Measurements from ENCODE around the gene ABR.

- TF ChIP-seq POLR2A (IDR thresholded peaks at IDR 0.05; ENCODE audit: low read depth, low read length), result no peak
- TF ChIP-seq POLR2AphosphoS5 (IDR thresholded peaks at IDR 0.05; ENCODE audit: low read depth, low read length), result no peak
- TF ChIP-seq POU2F2 (IDR thresholded peaks at IDR 0.05; ENCODE audit: low read depth, low read length), result no peak
- TF ChIP-seq TAF1 (IDR thresholded peaks at IDR 0.05; ENCODE audit: low read depth, low read length), result no peak
Measured at GRCh38 chr17:1137465-1137894, 42.3 kb downstream of the ABR start.

Data from GM12891 (cell line).